ENCODE data around the gene TRIM9.

GRCh38 chr14:51067295-51067694 is 27.6 kb downstream of the TRIM9 start:
- no peak for TF ChIP-seq CTCF (IDR thresholded peaks at IDR 0.05)
- TF ChIP-seq POLR2AphosphoS5 (IDR thresholded peaks at IDR 0.05; ENCODE audit: low read depth, low read length), result no peak

Measured in Panc1 (cell line).